Endodermal cell (in vitro differentiated cells): ENCODE results near the gene RAD1. TPM values are rescaled to one million over a fixed set of nuclear protein-coding genes. Genes with fewer than 3 reads are reported as not detected.

ENCODE experiments used
- DNase-seq: peaks from one replicate; pipeline ENCODE4 v3.0.0-alpha.2; 2017
- H3K27ac ChIP-seq: 2 replicates; pipeline ENCODE4 v1.5.1; 2013; ENCODE audit warnings: mild to moderate bottlenecking, low read depth, low read length, moderate library complexity
- H3K27me3 ChIP-seq: 2 replicates; pipeline ENCODE4 v1.6.1; 2013; ENCODE audit warnings: mild to moderate bottlenecking, low read length, moderate library complexity; ENCODE audit not compliant: insufficient read depth, control insufficient read depth, poor library complexity, severe bottlenecking
- H3K36me3 ChIP-seq: 2 replicates; pipeline ENCODE4 v1.7.0; 2013; ENCODE audit warnings: mild to moderate bottlenecking, low read length, moderate library complexity; ENCODE audit not compliant: control insufficient read depth, insufficient read depth
- H3K4me1 ChIP-seq: one replicate; pipeline ENCODE4 v1.7.0; 2013; ENCODE audit warnings: low read length; ENCODE audit not compliant: control insufficient read depth, insufficient read depth
- H3K4me3 ChIP-seq: 2 replicates; pipeline ENCODE4 v1.5.1; 2013; ENCODE audit warnings: mild to moderate bottlenecking, low read length, moderate library complexity
- H3K9ac ChIP-seq: 2 replicates; pipeline ENCODE4 v1.6.1; 2013; ENCODE audit warnings: mild to moderate bottlenecking, low read length, moderate library complexity; ENCODE audit not compliant: poor library complexity, severe bottlenecking; ENCODE audit errors: extremely low read depth
- H3K9me3 ChIP-seq: 2 replicates; pipeline ENCODE4 v1.6.1; 2013; ENCODE audit warnings: mild to moderate bottlenecking, low read length, moderate library complexity; ENCODE audit not compliant: control insufficient read depth
- H3K27ac Mint-ChIP-seq: 2 replicates; pipeline ENCODE4 v1.8.0; 2020; ENCODE audit warnings: mixed read lengths
- H3K27me3 Mint-ChIP-seq: 2 replicates; pipeline ENCODE4 v1.8.0; 2021; ENCODE audit warnings: mild to moderate bottlenecking, mixed read lengths; ENCODE audit not compliant: insufficient read depth
- H3K36me3 Mint-ChIP-seq: 2 replicates; pipeline ENCODE4 v1.8.0; 2020; ENCODE audit warnings: low read depth, mixed read lengths
- H3K4me1 Mint-ChIP-seq: 2 replicates; pipeline ENCODE4 v1.8.0; 2020; ENCODE audit warnings: mixed read lengths
- H3K4me3 Mint-ChIP-seq: 2 replicates; pipeline ENCODE4 v1.8.0; 2020; ENCODE audit warnings: mild to moderate bottlenecking, moderate library complexity, mixed read lengths
- H3K9me3 Mint-ChIP-seq: 2 replicates; pipeline ENCODE4 v1.8.0; 2020; ENCODE audit warnings: mild to moderate bottlenecking, mixed read lengths
- WGBS, 2 experiments: methylation state at CpG; one replicate each; pipeline versions ENCODE4 v1.1.5 to v1.1.7; 2013; ENCODE audit warnings: missing lambda C conversion rate in 2 of 2, mixed read lengths in 1 of 2; ENCODE audit not compliant: insufficient coverage in 1 of 2, insufficient read length in 1 of 2; 5-methylcytosine and 5-hydroxymethylcytosine counted together
- total RNA-seq, 2 donors: library from RNA; stranded (reverse); fragmentation: NEBNext Ultra II Directional in 1 of 2; extraction: Animal tissue kit (Norgen Biotek cat#: 25700) in 1 of 2; gene quantifications; 2 replicates in 1 of 2; 3 replicates in 1 of 2; pipeline ENCODE4 v1.2.1, GENCODE V29; 2021
- TF ChIP-seq, protein P1 (sequence below): fragments of 200-600 bp; sonication (generic); conservative IDR thresholded peaks from 2 replicates; pipeline ENCODE4 v1.5.0; 2021; ENCODE audit warnings: antibody characterized with exemption, mild to moderate bottlenecking

Gene RAD1
- total RNA-seq, 2 donors from 2014 or later, result 29.3 to 29.8 TPM

- Mint-ChIP-seq H3K36me3 (peaks cover 27% of the 10 kb centered on the region), H3K27me3 (no peaks in the 10 kb centered on the region), H3K4me1 (peaks cover 26% of the 10 kb centered on the region), H3K9me3 (no peaks in the 10 kb centered on the region), H3K4me3 (no peak overlapping the region), H3K27ac (peak overlapping the region; percentile 5)
- Histone ChIP-seq H3K4me3 (peak overlapping the region; percentile 97), H3K9me3 (no peaks in the 10 kb centered on the region), H3K27ac (no peak overlapping the region), H3K9ac (no peak overlapping the region), H3K27me3 (no peaks in the 10 kb centered on the region), H3K36me3 (peaks cover 50% of the 10 kb centered on the region), H3K4me1 (no peaks in the 10 kb centered on the region)
- 91% methylated on average over 3 of the region's 4 CpGs; no CpG with 5 or more reads in 1 of the 2 experiments for WGBS, 2 experiments
- no peak for DNase-seq
- TF ChIP-seq, protein P1, sequence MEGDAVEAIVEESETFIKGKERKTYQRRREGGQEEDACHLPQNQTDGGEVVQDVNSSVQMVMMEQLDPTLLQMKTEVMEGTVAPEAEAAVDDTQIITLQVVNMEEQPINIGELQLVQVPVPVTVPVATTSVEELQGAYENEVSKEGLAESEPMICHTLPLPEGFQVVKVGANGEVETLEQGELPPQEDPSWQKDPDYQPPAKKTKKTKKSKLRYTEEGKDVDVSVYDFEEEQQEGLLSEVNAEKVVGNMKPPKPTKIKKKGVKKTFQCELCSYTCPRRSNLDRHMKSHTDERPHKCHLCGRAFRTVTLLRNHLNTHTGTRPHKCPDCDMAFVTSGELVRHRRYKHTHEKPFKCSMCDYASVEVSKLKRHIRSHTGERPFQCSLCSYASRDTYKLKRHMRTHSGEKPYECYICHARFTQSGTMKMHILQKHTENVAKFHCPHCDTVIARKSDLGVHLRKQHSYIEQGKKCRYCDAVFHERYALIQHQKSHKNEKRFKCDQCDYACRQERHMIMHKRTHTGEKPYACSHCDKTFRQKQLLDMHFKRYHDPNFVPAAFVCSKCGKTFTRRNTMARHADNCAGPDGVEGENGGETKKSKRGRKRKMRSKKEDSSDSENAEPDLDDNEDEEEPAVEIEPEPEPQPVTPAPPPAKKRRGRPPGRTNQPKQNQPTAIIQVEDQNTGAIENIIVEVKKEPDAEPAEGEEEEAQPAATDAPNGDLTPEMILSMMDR, result no peak
Measured at GRCh38 chr5:34918025-34918424, 2.7 kb upstream of the RAD1 start.

GRCh38 chr5:34916518-34916917, 1.2 kb upstream of the RAD1 start:
- no peak overlapping the region for H3K27ac Mint-ChIP-seq
- Histone ChIP-seq H3K36me3 (peaks cover 47% of the 10 kb centered on the region), H3K27ac (no peak overlapping the region), H3K27me3 (no peaks in the 10 kb centered on the region), H3K4me3 (peak overlapping the region; percentile 97), H3K9ac (peak overlapping the region; percentile 95), H3K4me1 (no peaks in the 10 kb centered on the region), H3K9me3 (no peaks in the 10 kb centered on the region)
- TF ChIP-seq, protein P1, result no peak
- H3K9me3 Mint-ChIP-seq, result no peaks in the 10 kb centered on the region
- H3K27me3 Mint-ChIP-seq, result no peaks in the 10 kb centered on the region
- WGBS, 2 experiments, result 14 to 16% methylated on average over 6 of the region's 6 CpGs
- H3K4me1 Mint-ChIP-seq, result peaks cover 26% of the 10 kb centered on the region
- H3K36me3 Mint-ChIP-seq, result peaks cover 25% of the 10 kb centered on the region
- DNase-seq, result no peak
- H3K4me3 Mint-ChIP-seq, result no peak overlapping the region

DNA sequence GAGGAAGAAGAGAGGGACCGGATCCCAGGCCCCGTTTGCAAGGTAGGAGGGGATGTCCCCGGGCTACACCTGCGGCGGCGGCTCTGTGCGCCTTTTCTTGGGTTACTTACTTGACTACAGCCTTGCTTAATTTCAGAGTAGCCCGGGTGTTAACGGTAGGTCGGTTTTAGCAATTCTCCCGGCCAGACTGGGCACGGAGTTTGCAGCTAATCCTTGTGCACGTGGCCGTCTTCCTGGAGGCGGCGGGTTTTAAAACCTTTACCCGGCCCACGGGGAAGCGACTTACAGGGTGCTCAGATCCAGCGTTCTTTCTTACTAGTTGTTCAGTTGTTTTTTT, 520 bp upstream of the RAD1 start:
- Mint-ChIP-seq H3K36me3 (peaks cover 25% of the 10 kb centered on the region), H3K4me3 (no peak overlapping the region), H3K27ac (no peak overlapping the region), H3K9me3 (no peaks in the 10 kb centered on the region), H3K4me1 (peaks cover 26% of the 10 kb centered on the region), H3K27me3 (no peaks in the 10 kb centered on the region)
- Histone ChIP-seq H3K27ac (peak overlapping the region; percentile 92), H3K36me3 (peaks cover 47% of the 10 kb centered on the region), H3K4me3 (peak overlapping the region; percentile 97), H3K27me3 (no peaks in the 10 kb centered on the region), H3K9ac (peak overlapping the region; percentile 95), H3K9me3 (no peaks in the 10 kb centered on the region), H3K4me1 (no peaks in the 10 kb centered on the region)
- DNase-seq, result no peak
- TF ChIP-seq, protein P1, result no peak
- whole genome bisulfite sequencing, 2 experiments, result 0% methylated on average over 7 to 20 of the region's 20 CpGs
